Progenitor cell of endocrine pancreas (in vitro differentiated cells): Measurements from ENCODE around the gene VARS2. TPM values are rescaled to one million over a fixed set of nuclear protein-coding genes. Genes with fewer than 3 reads are reported as not detected.

Experiments
- DNase-seq: peaks from one replicate; pipeline ENCODE4 v3.0.0; 2021; ENCODE audit warnings: low spot score; ENCODE audit not compliant: unreplicated experiment
- H3K27ac Mint-ChIP-seq: 2 replicates; pipeline ENCODE4 v1.8.0; 2021; ENCODE audit warnings: mild to moderate bottlenecking, moderate library complexity, mixed read lengths
- H3K27me3 Mint-ChIP-seq: 2 replicates; pipeline ENCODE4 v1.8.0; 2021; ENCODE audit warnings: mixed read lengths
- H3K36me3 Mint-ChIP-seq: 2 replicates; pipeline ENCODE4 v1.8.0; 2022; ENCODE audit warnings: mixed read lengths; ENCODE audit not compliant: insufficient read depth
- H3K4me1 Mint-ChIP-seq: 2 replicates; pipeline ENCODE4 v1.8.0; 2021; ENCODE audit warnings: low read depth, mixed read lengths
- H3K4me3 Mint-ChIP-seq: 2 replicates; pipeline ENCODE4 v1.8.0; 2021; ENCODE audit warnings: low read depth, mild to moderate bottlenecking, moderate library complexity, mixed read lengths
- H3K9me3 Mint-ChIP-seq: 2 replicates; pipeline ENCODE4 v1.8.0; 2021; ENCODE audit warnings: low read depth, mixed read lengths
- CTCF ChIP-seq: fragments of 200-600 bp; sonication (generic); IDR thresholded peaks from one replicate; pipeline ENCODE4 v1.5.0; 2021; ENCODE audit warnings: antibody characterized with exemption, mild to moderate bottlenecking; ENCODE audit not compliant: unreplicated experiment
- total RNA-seq: library from RNA; stranded (reverse); gene quantifications from 2 replicates; pipeline ENCODE4 v1.2.1, GENCODE V29; 2021

VARS2 gene
- total RNA-seq, 1 donor from 2014 or later, result 58.0 TPM

DNA sequence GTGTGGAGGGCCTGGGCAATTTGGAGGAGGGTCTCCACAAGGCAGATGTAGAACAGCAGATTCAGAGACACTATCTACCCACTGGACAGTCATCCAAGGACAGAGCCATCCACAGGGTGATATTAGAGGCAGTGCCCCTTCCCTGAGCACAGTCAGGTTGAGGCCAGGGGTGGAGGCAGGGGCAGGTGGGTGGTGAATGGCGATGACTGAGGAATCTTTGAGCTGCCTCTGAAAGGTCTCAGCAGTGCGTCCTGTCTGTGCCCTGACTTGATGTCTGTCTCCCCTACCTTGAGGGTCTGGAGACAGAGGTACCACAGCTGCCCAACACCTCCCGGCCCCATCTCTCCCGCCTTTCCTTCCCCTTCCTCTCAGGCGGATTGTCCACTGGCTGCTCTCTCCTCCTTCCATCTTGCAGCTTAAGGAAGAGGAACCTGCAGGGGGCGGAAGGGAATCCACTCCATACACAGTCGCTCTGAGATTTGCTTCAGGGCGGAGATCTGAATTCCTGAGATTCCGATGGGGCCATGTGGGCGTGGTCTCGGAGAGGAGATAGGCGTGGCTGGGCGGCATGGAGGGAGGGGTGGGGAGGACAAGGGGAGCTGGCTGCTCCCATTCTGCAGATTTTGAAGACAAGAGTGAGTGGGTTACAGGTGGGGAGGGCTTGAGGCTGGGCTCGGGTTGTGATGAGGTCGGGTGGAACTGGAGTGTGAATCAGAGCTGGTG lies 28.5 kb downstream of the VARS2 start:
- TF ChIP-seq CTCF, result peak; percentile 53
- Mint-ChIP-seq H3K36me3 (no peaks in the 10 kb centered on the region), H3K9me3 (no peaks in the 10 kb centered on the region), H3K4me3 (no peak overlapping the region), H3K27ac (peak overlapping the region; percentile 84), H3K4me1 (peaks cover 9% of the 10 kb centered on the region), H3K27me3 (peaks cover 16% of the 10 kb centered on the region)
- DNase-seq, result peak; percentile 65

- H3K4me1 Mint-ChIP-seq, result peaks cover 8% of the 10 kb centered on the region
- no peaks in the 10 kb centered on the region for H3K36me3 Mint-ChIP-seq
- H3K4me3 Mint-ChIP-seq, result no peak overlapping the region
- no peak for DNase-seq
- TF ChIP-seq CTCF, result no peak
- peaks cover 17% of the 10 kb centered on the region for H3K27me3 Mint-ChIP-seq
- H3K27ac Mint-ChIP-seq, result no peak overlapping the region
- H3K9me3 Mint-ChIP-seq, result no peaks in the 10 kb centered on the region
Measured at GRCh38 chr6:30944051-30944450, 30.0 kb downstream of the VARS2 start.

DNA sequence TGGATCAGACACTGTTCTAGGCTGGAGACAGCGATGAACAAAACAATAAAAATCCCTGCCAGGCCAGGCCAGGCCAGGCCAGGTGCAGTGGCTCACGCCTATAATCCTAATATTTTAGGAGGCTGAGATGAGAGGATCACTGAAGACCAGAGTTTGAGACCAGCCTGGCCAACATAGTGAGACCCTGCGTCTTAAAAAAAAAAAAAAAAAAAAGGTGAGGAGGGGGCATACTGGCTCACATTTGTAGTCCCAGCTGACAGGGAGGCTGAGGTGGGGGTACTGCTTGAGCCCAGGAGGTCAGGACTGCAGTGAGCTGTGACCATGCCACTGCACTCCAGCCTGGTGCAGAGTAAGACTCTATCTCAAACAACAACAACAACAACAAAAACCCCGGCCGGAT lies 31.2 kb downstream of the VARS2 start:
- Mint-ChIP-seq H3K27ac (no peak overlapping the region), H3K27me3 (peaks cover 19% of the 10 kb centered on the region), H3K4me3 (no peak overlapping the region)

DNA sequence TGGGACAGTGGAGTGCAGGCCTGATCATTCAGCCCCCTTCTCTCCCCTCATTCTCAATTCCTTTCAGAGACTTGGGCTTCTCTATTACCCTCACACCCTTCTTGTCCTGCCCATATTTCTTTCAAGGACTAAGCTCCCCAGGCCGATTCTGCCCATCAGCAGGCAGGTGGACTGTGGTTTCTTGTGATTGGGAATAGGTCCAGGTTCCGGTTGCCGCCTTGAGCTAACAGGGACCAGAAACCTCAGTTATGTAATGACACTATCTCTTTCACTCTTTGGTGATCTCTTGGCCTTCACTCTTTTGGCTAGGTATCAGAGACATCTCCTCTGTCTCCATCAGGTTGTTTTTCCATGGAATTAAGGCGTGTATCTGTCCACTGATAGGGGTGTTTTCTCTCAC lies 33.2 kb downstream of the VARS2 start:
- peaks cover 3% of the 10 kb centered on the region for H3K4me1 Mint-ChIP-seq

More for the DNA sequence above, 31.2 kb downstream of the VARS2 start:
- no peak for DNase-seq
- no peak for TF ChIP-seq CTCF
- no peaks in the 10 kb centered on the region for H3K36me3 Mint-ChIP-seq
- peaks cover 5% of the 10 kb centered on the region for H3K4me1 Mint-ChIP-seq
- no peaks in the 10 kb centered on the region for H3K9me3 Mint-ChIP-seq

GRCh38 chr6:30948811-30949210 lies 34.8 kb downstream of the VARS2 start:
- no peak for TF ChIP-seq CTCF
- no peak overlapping the region for H3K4me3 Mint-ChIP-seq
- no peak for DNase-seq
- no peak overlapping the region for H3K27ac Mint-ChIP-seq
- H3K27me3 Mint-ChIP-seq, result peaks cover 42% of the 10 kb centered on the region
- peaks cover 3% of the 10 kb centered on the region for H3K9me3 Mint-ChIP-seq
- no peaks in the 10 kb centered on the region for H3K36me3 Mint-ChIP-seq
- no peaks in the 10 kb centered on the region for H3K4me1 Mint-ChIP-seq

More for the DNA sequence above, 33.2 kb downstream of the VARS2 start:
- Mint-ChIP-seq H3K4me3 (no peak overlapping the region), H3K27ac (no peak overlapping the region), H3K36me3 (no peaks in the 10 kb centered on the region), H3K9me3 (peaks cover 3% of the 10 kb centered on the region), H3K27me3 (peaks cover 31% of the 10 kb centered on the region)
- no peak for DNase-seq
- TF ChIP-seq CTCF, result no peak
